ENCODE data around the gene NQO1.

NQO1 gene

GRCh38 chr16:69712277-69712676, 14.1 kb downstream of the NQO1 start:
- Histone ChIP-seq H3K4me3 (IDR thresholded peaks at IDR 0.05; ENCODE audit: insufficient read depth, low read depth, low read length) (no peak overlapping the region), H3K27me3 (ENCODE audit: insufficient read depth, low read depth) (no peaks in the 10 kb centered on the region), H3K4me2 (no peak overlapping the region), H3K79me2 (ENCODE audit: insufficient read depth, low read depth) (no peaks in the 10 kb centered on the region), H3K27ac (no peak overlapping the region), H3K9ac (no peak overlapping the region), H2AFZ (ENCODE audit: low read depth) (no peak overlapping the region), H3K36me3 (ENCODE audit: insufficient read depth) (no peaks in the 10 kb centered on the region), H4K20me1 (ENCODE audit: insufficient read depth) (no peaks in the 10 kb centered on the region), H3K4me1 (ENCODE audit: low read depth, poor library complexity, severe bottlenecking) (no peaks in the 10 kb centered on the region)
- no peak for TF ChIP-seq CTCF (conservative IDR thresholded peaks at IDR 0.05; ENCODE audit: low read depth, low read length)

GRCh38 chr16:69711115-69711740, 15.1 kb downstream of the NQO1 start:
- H2AFZ ChIP-seq (ENCODE audit: low read depth): no peak overlapping the region
- H4K20me1 ChIP-seq (ENCODE audit: insufficient read depth): no peaks in the 10 kb centered on the region
- TF ChIP-seq CTCF (conservative IDR thresholded peaks at IDR 0.05; ENCODE audit: low read depth, low read length): no peak
- H3K27ac ChIP-seq: no peak overlapping the region
- peaks cover 1% of the 10 kb centered on the region for H3K4me1 ChIP-seq (ENCODE audit: low read depth, poor library complexity, severe bottlenecking)
- no peaks in the 10 kb centered on the region for H3K36me3 ChIP-seq (ENCODE audit: insufficient read depth)
- H3K27me3 ChIP-seq (ENCODE audit: insufficient read depth, low read depth): no peaks in the 10 kb centered on the region
- H3K9ac ChIP-seq: no peak overlapping the region
- H3K79me2 ChIP-seq (ENCODE audit: insufficient read depth, low read depth): no peaks in the 10 kb centered on the region
- no peak overlapping the region for H3K4me2 ChIP-seq
- no peak overlapping the region for H3K4me3 ChIP-seq (IDR thresholded peaks at IDR 0.05; ENCODE audit: insufficient read depth, low read depth, low read length)

- peak; percentile 92 for TF ChIP-seq CTCF (conservative IDR thresholded peaks at IDR 0.05; ENCODE audit: low read depth, low read length)
- no peak overlapping the region for H2AFZ ChIP-seq (ENCODE audit: low read depth)
- H3K79me2 ChIP-seq (ENCODE audit: insufficient read depth, low read depth): no peaks in the 10 kb centered on the region
- no peaks in the 10 kb centered on the region for H4K20me1 ChIP-seq (ENCODE audit: insufficient read depth)
- H3K36me3 ChIP-seq (ENCODE audit: insufficient read depth): no peaks in the 10 kb centered on the region
- H3K27ac ChIP-seq: no peak overlapping the region
- no peaks in the 10 kb centered on the region for H3K27me3 ChIP-seq (ENCODE audit: insufficient read depth, low read depth)
- H3K4me1 ChIP-seq (ENCODE audit: low read depth, poor library complexity, severe bottlenecking): peaks cover 6% of the 10 kb centered on the region
- no peak overlapping the region for H3K4me2 ChIP-seq
- H3K4me3 ChIP-seq (IDR thresholded peaks at IDR 0.05; ENCODE audit: insufficient read depth, low read depth, low read length): no peak overlapping the region
- no peak overlapping the region for H3K9ac ChIP-seq
These were observed 16.8 kb downstream of the NQO1 start for GRCh38 chr16:69709456-69710084.

GRCh38 chr16:69707920-69708683, 18.3 kb downstream of the NQO1 start:
- Histone ChIP-seq H3K9ac (no peak overlapping the region), H2AFZ (ENCODE audit: low read depth) (no peak overlapping the region)

More at GRCh38 chr16:69707920-69708683, 18.3 kb downstream of the NQO1 start:
- H4K20me1 ChIP-seq (ENCODE audit: insufficient read depth): no peaks in the 10 kb centered on the region
- H3K4me1 ChIP-seq (ENCODE audit: low read depth, poor library complexity, severe bottlenecking): peaks cover 6% of the 10 kb centered on the region
- H3K27me3 ChIP-seq (ENCODE audit: insufficient read depth, low read depth): no peaks in the 10 kb centered on the region
- no peak for TF ChIP-seq CTCF (conservative IDR thresholded peaks at IDR 0.05; ENCODE audit: low read depth, low read length)
- H3K27ac ChIP-seq: no peak overlapping the region
- H3K36me3 ChIP-seq (ENCODE audit: insufficient read depth): no peaks in the 10 kb centered on the region
- H3K4me3 ChIP-seq (IDR thresholded peaks at IDR 0.05; ENCODE audit: insufficient read depth, low read depth, low read length): no peak overlapping the region
- H3K4me2 ChIP-seq: no peak overlapping the region
- H3K79me2 ChIP-seq (ENCODE audit: insufficient read depth, low read depth): no peaks in the 10 kb centered on the region

All from KMS-11 (cell line).